Right renal pelvis (tissue), 4 donors: ENCODE results near the gene ZNF18. TPM values are rescaled to one million over a fixed set of nuclear protein-coding genes. Genes with fewer than 3 reads are reported as not detected.
"Not testable (repeated sequence)": the region's sequence is repeated elsewhere in the genome, so short reads cannot be mapped to it uniquely, and the experiment has no call there.

Source experiments
- DNase-seq, 4 donors: peaks; one replicate each; pipeline ENCODE4 v3.0.0-alpha.2; 2013; ENCODE audit warnings: low read depth in 4 of 4, low spot score in 3 of 4, missing footprints in 1 of 4
- polyA plus RNA-seq, 4 donors: library from polyadenylated mRNA; unstranded; fragments of 120-200 nt; gene quantifications; one replicate each; pipeline ENCODE4 v1.2.1, GENCODE V29; 2013; ENCODE audit not compliant: insufficient read length in 4 of 4

The ZNF18 gene
- polyA plus RNA-seq, 4 donors: 9.4 to 11.5 (median 10.6) TPM

GRCh38 chr17:11986942-11987329 lies 10.3 kb downstream of the ZNF18 start:
- peak in 3 of 4 donors; percentile 2 to 28 (median 8) for DNase-seq

DNA sequence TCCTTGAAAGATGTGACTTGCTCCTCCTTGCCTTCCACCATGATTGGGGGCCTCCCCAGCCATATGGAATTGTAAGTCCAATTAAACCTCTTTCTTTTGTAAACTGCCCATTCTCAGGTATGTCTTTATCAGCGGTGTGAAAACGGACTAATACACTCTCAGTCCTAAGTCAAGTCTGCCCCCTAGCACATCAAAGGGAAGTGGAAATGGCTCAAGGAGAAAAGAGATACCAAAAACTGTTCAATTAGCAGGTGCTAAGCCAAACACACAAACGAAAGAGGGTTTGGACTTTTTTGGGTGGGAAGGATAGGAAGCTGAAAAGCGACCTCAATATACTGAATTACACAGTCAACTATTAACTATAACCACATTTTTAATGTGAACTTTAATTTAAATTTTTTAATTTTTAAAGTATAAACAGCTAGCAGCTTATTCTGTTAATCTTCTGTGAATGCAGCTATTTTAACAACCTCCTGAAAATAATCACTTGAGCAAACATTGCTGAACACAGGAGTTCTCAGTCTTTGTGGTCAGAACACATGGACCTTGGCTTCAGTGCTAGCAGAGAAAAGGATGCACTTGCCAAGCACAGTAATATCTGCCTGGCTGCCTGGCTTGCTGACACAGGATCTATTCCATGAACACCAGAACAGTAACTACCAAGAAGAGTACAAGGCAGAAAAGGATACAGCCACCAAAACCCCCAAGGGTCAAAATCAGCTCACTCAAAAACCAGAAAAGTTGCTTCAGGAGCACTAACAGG lies 10.9 kb downstream of the ZNF18 start:
- DNase-seq: no peak

- no peak for DNase-seq
Measured at GRCh38 chr17:11981862-11982261, 15.4 kb downstream of the ZNF18 start.

GRCh38 chr17:11980813-11981212 lies 16.5 kb downstream of the ZNF18 start:
- DNase-seq: no peak

DNA sequence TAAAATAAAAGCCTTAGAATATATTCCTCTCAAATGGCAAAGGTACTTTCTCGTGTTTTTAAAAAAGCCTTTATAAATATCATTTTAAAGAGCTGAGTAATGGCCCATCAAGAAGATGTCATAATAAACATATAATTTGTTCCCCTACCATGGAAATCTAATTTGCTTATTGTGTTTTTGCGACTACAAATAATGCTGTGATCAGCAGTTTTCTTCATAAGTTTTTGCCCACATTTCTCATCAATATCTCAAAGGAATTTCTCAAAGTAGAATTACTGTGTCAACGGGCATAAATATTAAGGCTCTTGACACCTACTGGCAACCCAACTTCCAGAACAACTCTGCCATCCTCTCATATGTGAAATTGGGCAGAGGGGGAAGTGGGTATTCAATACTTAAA lies 17.5 kb downstream of the ZNF18 start:
- no peak for DNase-seq

DNA sequence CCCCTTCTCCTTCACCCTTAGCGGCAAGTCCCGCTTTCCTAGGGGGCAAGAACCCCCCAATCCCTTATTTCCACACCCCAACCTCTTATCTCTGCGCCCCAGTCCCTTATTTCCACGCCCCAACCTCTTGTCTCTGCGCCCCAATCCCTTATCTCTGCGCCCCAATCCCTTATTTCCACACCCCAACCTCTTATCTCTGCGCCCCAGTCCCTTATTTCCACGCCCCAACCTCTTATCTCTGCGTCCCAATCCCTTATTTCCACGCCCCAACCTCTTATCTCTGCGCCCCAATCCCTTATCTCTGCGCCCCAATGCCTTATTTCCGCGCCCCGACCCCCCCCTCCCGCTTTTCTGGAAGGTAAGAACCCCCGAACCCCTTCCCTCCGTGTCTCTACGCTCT lies 24.5 kb downstream of the ZNF18 start:
- DNase-seq: not testable (repeated sequence)

DNA sequence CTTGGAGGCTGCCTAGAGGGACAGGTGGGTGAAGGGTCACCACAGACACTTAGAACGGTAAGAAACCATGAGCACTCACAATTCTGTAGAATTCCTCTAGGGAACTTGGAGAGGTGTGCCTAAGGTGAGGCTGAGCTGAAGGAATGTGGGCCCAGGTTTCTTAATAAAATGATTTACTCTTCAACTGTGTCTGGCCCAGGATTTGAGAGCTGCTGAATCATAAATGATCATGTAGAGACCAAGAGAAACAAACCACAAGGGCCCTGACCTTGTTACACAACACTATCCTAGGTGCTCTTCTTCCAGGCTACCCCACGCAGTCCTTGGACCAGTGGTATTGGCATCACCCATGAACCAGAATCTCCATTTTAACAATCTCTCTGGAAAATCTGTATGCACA lies 27.7 kb downstream of the ZNF18 start:
- DNase-seq: no peak

DNA sequence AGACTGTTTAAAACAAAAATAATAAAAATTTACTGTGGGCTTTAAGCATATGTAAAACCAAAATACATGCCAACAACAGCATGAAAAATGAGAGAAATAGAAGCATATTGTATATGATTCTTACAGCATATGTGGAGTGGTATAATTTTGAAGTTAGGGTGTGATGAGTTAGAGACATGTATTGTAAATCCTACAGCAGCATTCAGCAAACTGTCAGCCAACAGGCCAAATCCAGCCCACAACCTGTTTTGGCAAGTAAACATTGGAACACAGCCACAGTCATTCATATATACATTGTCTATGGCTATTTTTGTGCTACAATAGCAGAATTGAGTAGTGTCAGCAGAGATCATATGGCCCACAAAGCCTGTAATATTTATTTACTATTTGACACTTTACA lies 42.3 kb downstream of the ZNF18 start:
- no peak for DNase-seq

GRCh38 chr17:11953924-11954323 lies 43.4 kb downstream of the ZNF18 start:
- no peak for DNase-seq

DNA sequence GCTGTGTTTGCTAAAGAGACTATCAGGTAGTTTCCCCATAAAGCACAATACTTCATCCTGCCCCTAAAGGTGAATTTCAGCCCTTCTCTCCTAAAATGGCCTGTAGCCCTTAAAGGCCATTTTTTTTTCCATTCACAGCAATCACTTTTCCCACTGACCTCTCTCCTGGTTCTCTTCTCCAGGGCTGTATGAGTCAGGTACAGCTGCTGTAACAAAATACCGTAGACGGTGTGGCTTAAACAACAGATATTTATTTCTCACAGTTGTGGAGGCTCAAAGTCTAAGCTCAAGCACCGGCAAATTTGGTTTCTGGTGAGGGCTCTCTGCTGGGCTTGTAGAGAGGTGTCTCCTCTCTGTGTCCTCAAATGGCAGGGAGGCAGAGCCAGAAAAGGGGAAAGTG lies 44.7 kb downstream of the ZNF18 start:
- DNase-seq: no peak

DNA sequence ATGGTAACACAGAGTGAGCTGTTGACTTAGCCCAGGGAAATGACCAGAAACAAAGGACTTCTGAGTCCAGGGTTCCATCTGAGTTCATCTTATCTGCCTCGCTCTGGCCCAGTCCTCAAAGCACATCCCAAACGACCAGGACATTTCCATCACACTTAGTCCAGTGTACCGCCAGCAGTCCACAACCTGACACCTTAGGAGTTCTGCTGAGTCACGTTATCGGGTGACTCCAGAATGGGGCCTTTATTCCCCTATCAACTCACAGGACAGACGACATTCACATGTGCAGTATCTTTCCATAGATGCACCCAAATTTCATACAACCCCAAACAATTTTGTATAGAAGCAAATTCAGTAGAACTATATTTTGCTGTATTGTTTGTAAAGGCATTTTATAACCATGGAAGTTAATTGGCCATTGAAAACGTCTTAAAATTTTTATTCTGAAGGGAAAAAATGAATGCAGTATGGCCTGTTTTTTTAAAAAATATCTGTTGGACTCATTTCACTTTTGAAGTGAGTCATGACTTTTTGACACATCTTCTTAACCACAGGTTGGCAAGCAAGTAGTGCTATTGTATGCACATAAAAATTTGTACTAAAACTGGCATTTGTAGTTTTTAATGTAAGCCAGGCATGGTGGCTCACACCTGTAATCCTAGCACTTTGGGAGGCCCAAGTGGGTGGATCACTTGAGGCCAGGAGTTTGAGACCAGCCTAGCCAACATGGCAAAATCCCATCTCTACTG lies 46.3 kb downstream of the ZNF18 start:
- no peak for DNase-seq

GRCh38 chr17:11949571-11949970 lies 47.7 kb downstream of the ZNF18 start:
- not testable (repeated sequence) for DNase-seq

DNA sequence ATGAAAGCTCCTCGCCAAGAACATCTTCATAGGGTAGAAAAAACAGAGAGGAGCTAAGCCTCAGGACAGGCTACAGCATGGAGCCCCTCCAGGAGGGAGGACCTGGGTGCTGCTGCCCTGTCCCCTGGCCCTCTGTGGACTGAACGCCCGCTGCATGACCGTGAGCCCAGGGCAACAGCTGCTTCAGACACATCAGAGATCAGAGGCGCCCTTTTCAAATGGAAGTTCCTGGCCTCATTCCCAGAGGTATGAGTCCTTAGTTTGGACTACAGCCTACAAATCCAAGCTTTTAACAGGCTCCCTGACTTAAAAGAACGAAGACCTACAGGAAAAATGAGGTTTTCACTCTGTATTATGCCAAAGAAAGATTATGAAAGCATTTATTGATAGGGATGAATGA lies 48.5 kb downstream of the ZNF18 start:
- no peak for DNase-seq

DNA sequence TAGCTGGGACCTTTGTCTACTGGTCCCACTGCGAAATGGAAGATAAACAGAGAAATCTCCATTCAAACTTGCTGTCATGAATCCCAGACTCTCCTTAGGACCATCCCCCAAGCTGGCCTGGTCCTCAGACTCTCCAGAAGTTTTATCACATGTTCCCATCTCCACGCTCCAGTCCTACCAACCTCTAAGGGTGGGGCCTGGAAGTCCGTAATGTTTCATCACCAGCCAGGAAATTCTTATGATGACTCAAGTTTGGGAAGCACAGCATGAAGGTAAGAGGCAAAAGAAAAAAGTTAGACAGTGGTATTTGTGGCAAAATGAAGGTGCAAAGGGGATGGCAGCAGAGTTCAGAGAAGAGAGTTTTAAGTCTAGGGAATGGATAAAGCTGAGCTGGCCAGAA lies 52.7 kb downstream of the ZNF18 start:
- DNase-seq: no peak

DNA sequence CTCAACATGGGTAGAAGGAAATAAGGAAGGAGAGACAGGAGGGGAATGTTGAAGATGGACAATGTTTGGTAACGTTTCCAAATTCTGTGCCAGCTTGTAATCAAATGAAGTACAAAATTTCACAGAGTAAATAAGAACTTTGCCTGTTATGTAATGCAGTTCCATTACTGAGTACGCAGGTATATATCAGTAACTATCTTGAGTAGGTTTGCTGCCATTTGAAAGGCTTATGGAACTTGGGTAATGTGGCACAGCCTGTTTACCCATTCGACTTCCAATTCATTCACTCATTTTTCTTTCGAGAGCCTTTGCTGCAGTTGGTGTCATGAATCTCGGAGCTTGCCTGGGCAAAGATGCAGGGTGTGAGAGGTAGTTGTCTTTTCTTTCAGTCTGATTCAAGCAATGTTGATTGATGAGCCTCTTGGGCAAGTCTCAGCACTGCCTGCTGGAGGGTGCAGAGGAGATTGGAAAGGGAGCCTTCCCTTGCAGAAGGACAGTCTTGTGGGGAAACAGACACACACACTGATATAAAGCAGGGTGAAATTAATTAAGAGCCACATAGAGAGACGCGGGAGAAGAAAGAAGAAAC lies 53.4 kb downstream of the ZNF18 start:
- DNase-seq: no peak

DNA sequence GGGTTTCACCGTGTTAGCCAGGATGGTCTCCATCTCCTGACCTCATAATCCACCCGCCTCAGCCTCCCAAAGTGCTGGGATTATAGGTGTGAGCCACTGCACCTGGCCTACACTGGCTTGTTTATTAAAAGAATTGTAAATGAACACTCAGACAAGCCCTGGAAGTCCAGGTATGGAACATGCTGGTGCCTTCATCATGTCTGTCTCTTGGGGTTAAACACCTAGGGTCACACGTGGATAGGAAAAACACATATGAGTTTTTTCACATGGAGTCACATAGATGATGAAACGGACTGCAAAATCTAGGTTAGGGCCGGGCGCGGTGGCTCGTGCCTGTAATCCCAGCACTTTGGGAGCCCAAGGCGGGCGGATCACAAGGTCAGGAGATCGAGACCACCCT lies 54.2 kb downstream of the ZNF18 start:
- not testable (repeated sequence) for DNase-seq

GRCh38 chr17:11940904-11941303 lies 56.4 kb downstream of the ZNF18 start:
- DNase-seq: no peak

DNA sequence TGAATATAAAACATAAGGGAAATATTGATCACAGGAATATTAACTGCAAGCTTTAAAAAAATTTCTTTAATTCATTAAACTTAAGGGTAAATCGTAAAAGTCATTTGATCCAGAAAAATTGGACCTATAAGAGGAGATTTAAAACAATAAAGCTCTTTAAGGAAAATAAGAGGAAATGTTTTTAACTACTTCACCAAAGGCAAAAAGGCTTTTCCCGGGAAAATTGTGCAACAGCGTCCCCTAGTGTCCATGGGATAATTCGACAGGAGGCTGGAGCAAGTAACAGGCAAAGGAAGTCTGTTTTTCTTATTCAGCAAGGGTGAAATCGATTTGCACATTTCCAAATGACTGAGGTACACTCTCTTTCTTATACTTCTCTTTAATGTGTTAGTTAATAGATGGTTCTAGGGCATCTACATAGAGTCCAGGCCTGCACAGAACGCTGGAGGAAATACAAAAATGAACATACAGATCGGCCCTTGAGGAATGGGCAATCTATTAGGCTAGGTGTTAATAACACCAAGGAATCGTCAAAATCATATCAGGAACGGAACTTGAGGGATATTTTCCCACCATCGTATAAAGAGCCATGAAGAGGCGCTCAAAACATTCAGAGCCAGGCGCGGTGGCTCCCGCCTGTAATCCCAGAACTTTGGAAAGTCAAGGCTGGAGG lies 61.4 kb downstream of the ZNF18 start:
- peak; percentile 56 to 65 (median 59) for DNase-seq

- no peak for DNase-seq
Measured at GRCh38 chr17:11932337-11932898, 64.9 kb downstream of the ZNF18 start.

- DNase-seq: no peak
Measured at GRCh38 chr17:11928436-11928835, 68.8 kb downstream of the ZNF18 start.
